Rectal smooth muscle tissue (tissue), 1 donor: ENCODE results near the gene LRMDA.
"Not testable (repeated sequence)": the region's sequence is repeated elsewhere in the genome, so short reads cannot be mapped to it uniquely, and the experiment has no call there.

Source experiments
- H3K27ac ChIP-seq: one replicate; pipeline ENCODE4 v1.7.0; 2013; ENCODE audit warnings: low read depth, low read length, inconsistent platforms
- H3K27me3 ChIP-seq: one replicate; pipeline ENCODE4 v1.7.0; 2013; ENCODE audit warnings: low read length; ENCODE audit not compliant: control insufficient read depth, insufficient read depth
- H3K36me3 ChIP-seq: one replicate; pipeline ENCODE4 v1.7.0; 2013; ENCODE audit warnings: low read length; ENCODE audit not compliant: control insufficient read depth, insufficient read depth
- H3K4me1 ChIP-seq: one replicate; pipeline ENCODE4 v1.7.0; 2013; ENCODE audit warnings: low read length; ENCODE audit not compliant: control insufficient read depth, insufficient read depth
- H3K4me3 ChIP-seq: one replicate; pipeline ENCODE4 v1.7.0; 2013; ENCODE audit warnings: low read length
- H3K9ac ChIP-seq: one replicate; pipeline ENCODE4 v1.7.0; 2013; ENCODE audit warnings: low read length

Gene LRMDA

DNA sequence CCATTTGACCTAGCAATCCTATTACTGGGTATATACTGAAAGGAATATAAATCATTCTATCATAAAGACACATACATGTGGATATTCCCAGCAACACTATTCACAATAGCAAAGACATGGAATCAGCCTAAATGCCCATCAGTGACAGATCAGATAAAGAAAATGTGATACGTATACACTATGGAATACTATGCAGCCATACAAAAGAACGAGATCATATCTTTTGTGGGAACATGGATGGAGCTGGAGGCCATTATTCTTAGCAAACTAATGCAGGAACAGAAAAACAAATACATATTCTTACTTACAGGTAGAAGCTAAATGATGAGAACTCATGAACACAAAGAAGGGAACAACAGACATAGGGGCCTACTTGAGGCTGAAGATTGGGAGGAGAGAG is 629.6 kb downstream of the LRMDA start:
- not testable (repeated sequence) for H3K27me3 ChIP-seq, H3K36me3 ChIP-seq, H3K9ac ChIP-seq, H3K27ac ChIP-seq, H3K4me3 ChIP-seq, H3K4me1 ChIP-seq

DNA sequence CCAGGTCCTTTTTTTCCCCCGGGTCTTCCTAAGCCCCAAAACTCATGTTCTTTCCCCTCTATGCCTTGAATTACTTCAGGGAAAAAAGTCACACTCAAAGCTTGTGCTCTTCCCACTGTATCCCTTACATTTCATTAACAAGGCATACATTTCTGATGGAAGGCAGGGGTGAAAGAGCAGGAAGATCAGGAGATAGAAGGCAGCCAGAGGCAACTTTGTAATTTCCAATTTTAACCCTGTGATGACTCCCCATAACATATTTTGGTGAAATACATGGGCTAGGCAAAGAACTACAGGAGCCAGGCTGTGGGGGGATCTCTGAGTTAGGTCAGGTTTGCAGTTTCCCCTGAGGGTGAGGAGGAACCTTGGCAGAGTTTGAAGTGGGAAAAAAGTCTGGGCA is 635.0 kb downstream of the LRMDA start:
- Histone ChIP-seq H3K27me3 (no peaks in the 10 kb centered on the region), H3K4me3 (no peak overlapping the region), H3K4me1 (peaks cover 10% of the 10 kb centered on the region), H3K27ac (no peak overlapping the region), H3K9ac (no peak overlapping the region), H3K36me3 (no peaks in the 10 kb centered on the region)

DNA sequence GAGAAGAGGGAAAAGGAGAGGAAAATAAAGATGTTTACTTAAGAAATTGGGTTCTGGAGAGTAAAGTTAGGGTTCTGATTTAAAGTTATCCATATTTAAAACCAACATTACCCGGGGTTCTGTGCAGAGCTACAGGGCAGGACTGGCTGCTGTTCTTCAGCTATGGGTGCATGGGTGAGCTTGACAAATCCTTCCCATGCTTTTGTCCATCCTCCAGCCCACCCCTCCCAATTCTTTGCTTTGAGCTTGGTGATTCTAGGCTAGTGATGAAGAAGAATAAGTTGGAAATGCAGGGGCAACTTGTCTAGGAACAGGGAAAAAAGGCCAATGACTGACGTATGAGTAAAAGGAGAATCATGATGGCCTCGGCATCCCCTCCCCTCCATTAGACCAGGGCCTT is 636.0 kb downstream of the LRMDA start:
- H3K4me3 ChIP-seq, result no peak overlapping the region
- peaks cover 10% of the 10 kb centered on the region for H3K4me1 ChIP-seq
- H3K9ac ChIP-seq, result no peak overlapping the region
- H3K27ac ChIP-seq, result no peak overlapping the region
- no peaks in the 10 kb centered on the region for H3K27me3 ChIP-seq
- no peaks in the 10 kb centered on the region for H3K36me3 ChIP-seq

DNA sequence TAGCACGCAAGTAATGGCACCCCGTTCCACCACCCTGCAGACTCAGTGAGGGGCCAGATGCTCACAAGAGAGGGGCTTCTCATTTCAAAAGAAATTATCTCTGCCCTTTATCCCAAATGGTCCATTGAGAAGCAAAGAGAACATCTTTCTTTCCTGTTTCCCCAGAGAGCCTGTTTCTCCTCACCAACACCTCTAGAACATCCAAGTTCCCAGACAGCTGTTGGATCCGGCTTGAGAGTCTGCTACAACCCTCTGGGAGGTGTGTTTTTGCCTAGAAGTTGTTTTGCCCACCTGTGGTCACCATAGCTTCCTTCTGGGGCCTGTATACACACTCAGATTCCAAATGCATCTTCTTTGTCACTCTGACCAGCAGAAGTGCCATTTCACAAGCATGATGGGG is 637.4 kb downstream of the LRMDA start:
- Histone ChIP-seq H3K27ac (no peak overlapping the region), H3K4me1 (peaks cover 13% of the 10 kb centered on the region), H3K36me3 (no peaks in the 10 kb centered on the region), H3K4me3 (no peak overlapping the region), H3K27me3 (no peaks in the 10 kb centered on the region), H3K9ac (no peak overlapping the region)

DNA sequence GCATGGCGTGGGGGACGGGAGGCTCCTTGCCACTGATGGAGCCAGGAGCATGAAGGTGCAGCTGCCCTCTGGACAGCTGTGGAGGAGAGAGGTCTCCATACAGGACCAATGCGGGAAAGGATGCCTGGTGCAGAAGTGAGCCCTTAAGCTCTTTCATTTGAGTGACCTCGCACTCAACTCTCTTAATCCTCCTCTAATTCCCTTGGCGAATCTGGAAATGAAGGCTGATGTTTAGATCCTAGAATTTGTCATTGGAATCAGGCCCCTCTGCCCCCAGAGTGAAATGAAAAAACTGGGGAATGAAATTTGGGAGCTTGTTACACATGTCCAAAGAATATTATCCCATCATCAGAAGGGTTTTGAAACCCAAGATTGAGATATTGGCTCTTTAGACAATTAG is 639.5 kb downstream of the LRMDA start:
- Histone ChIP-seq H3K27ac (no peak overlapping the region), H3K4me3 (no peak overlapping the region), H3K9ac (no peak overlapping the region), H3K4me1 (peaks cover 13% of the 10 kb centered on the region), H3K27me3 (no peaks in the 10 kb centered on the region), H3K36me3 (no peaks in the 10 kb centered on the region)

DNA sequence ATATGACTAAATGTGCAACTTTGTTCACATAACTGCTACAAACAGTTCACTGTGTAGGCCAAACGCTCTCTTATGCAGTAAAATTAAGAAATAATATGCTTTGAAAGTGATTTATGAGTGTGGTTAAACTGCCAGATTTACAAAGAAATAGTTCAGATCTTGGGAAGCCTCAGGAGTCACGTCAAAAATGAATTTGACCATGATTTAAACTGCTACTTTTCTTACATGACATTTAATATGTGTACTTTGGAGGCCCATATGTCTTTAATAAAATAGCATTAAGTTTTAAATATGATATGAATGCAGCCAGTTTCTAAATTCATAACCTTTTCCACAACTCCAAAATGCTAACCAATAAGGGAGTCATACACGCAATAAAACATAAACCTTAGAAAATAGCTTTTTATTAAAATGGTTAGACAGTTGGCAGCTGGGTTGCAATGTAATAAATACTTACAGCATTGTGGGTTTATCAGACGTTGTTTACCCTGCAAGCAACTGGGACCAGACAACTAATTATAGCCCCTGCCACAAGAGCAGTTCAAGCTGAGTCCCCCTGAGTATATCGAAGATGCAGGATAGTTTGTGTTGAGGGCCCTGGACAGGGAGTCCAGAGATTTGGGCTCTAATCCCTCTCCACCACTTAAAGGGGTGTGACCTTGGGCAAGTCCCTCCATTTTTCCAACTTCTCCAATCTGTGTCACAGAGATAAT is 640.4 kb downstream of the LRMDA start:
- no peak overlapping the region for H3K9ac ChIP-seq
- H3K4me1 ChIP-seq, result peaks cover 13% of the 10 kb centered on the region
- no peaks in the 10 kb centered on the region for H3K36me3 ChIP-seq
- no peak overlapping the region for H3K27ac ChIP-seq
- no peak overlapping the region for H3K4me3 ChIP-seq
- no peaks in the 10 kb centered on the region for H3K27me3 ChIP-seq

DNA sequence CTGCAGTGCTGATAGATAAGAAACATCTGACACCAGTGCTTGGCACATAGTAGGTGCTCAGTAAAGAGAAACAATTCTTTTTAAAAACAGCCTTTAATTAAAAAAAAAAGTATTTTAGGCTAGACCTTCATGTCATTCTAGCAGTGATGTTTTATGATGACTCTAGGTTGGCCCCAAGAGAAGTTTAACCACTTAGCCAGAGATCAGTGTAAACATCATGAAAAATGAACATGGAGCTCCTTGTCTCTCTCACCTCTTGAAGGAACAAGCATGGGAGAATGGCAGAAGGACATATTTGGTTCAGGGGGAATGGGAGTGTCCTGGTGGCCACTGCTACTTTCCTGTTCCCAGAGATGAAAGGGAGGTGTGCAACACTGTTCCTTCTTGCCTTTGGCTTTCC is 641.0 kb downstream of the LRMDA start:
- no peaks in the 10 kb centered on the region for H3K27me3 ChIP-seq

DNA sequence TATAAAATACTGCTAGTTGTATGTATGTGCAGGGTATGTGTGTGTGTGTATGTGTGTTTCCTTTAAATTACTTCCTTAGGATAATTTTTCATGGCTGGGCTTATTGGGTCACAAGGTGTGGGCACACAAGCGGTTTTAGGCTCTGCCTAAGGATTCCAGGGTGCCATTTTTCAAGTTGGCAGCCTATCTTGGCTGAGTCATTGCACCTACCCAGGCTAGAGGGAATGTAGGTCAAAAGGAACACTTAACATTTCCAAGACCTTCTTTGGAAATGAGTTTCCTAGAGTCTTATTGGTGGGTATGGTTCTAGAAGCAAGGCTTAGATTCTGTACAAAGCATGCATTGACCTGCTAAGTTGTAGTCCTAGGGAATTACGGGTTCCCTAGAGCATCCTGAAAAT is 642.1 kb downstream of the LRMDA start:
- peaks cover 13% of the 10 kb centered on the region for H3K4me1 ChIP-seq
- H3K4me3 ChIP-seq, result no peak overlapping the region
- H3K9ac ChIP-seq, result no peak overlapping the region
- H3K36me3 ChIP-seq, result no peaks in the 10 kb centered on the region
- H3K27ac ChIP-seq, result no peak overlapping the region
- H3K27me3 ChIP-seq, result no peaks in the 10 kb centered on the region

More for the DNA sequence above, 641.0 kb downstream of the LRMDA start:
- Histone ChIP-seq H3K27ac (no peak overlapping the region), H3K4me3 (no peak overlapping the region), H3K9ac (no peak overlapping the region), H3K4me1 (peaks cover 13% of the 10 kb centered on the region), H3K36me3 (no peaks in the 10 kb centered on the region)

DNA sequence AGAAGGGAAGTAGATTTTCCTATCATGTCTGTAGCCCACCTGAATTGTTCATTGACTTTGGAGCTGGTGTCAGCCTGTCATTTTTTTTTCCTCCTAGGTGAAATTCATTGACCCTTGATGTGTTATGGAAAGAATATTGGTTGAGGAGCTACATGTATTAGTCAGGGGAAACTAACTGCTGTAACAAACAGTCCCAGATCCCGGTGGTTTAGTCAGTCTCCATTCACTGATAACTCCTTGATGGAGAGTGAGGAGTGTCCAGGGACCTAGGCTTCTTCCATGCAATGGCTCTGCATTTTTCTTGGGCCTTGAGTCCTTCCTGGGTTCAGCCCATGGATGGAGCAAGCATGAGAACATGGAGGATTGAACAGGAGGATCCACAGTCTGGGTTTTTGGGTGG is 643.2 kb downstream of the LRMDA start:
- Histone ChIP-seq H3K9ac (no peak overlapping the region), H3K36me3 (no peaks in the 10 kb centered on the region), H3K4me1 (peaks cover 13% of the 10 kb centered on the region), H3K4me3 (no peak overlapping the region), H3K27me3 (no peaks in the 10 kb centered on the region), H3K27ac (no peak overlapping the region)

DNA sequence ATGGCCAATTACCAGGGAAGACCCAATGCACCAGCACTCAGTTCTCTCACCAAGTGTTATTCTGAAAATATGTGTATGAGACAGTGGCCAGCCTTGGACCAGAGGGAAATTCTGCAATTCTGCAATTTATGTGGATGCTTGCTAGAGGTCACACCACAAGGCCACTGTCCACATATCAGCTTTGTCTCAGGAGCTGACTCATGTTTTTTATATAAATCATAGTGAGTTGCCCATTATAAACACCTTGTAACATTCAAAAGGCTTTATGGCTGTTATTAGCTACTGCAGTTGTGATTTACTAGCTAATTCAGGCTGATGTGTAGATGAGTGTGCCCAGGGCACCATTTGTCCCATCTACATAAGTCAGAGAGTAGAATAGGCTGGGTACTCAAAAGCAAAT is 649.0 kb downstream of the LRMDA start:
- no peak overlapping the region for H3K4me3 ChIP-seq
- H3K4me1 ChIP-seq, result no peaks in the 10 kb centered on the region
- H3K9ac ChIP-seq, result no peak overlapping the region
- H3K27ac ChIP-seq, result no peak overlapping the region
- H3K36me3 ChIP-seq, result no peaks in the 10 kb centered on the region
- no peaks in the 10 kb centered on the region for H3K27me3 ChIP-seq

DNA sequence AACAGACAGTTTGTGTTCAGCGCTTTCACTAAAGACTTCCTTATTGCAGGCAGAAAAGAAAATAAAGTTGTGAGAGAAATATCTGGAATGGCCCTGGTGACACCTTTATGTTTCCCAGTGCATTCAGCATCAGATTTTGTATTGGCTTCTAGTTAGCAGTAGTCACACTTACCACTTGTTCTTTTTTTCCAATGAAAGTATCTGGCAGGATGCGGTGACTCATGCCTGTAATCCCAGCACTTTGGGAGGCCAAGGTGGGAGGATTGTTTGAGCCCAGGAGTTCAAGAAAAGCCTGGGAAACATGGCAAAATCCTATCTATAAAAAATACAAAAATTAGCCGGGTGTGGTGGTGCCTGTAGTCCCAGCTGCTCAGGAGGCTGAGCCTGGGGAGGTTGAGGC is 649.6 kb downstream of the LRMDA start:
- Histone ChIP-seq H3K36me3 (no peaks in the 10 kb centered on the region), H3K4me3 (no peak overlapping the region), H3K9ac (no peak overlapping the region), H3K4me1 (peaks cover 5% of the 10 kb centered on the region), H3K27ac (no peak overlapping the region), H3K27me3 (no peaks in the 10 kb centered on the region)

DNA sequence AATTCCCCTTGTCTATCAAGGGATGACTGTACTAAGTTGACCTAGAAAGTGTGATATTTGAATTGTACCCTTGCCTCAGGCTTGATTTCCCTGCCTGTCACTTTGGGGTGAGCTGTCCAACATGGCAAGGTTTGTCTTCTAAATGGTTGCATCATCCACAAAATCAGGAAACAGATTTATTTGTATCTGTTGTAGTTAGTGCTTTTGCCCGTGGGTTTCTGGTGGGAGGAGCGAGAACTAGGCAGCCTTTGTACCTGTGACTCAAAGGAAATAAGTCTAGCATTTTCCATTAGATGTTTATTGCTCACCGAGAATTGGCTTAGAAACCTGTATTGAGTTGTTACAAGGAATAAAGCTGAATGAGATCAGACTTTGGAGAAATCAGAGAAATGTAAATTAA is 650.8 kb downstream of the LRMDA start:
- Histone ChIP-seq H3K27ac (no peak overlapping the region), H3K9ac (no peak overlapping the region)

DNA sequence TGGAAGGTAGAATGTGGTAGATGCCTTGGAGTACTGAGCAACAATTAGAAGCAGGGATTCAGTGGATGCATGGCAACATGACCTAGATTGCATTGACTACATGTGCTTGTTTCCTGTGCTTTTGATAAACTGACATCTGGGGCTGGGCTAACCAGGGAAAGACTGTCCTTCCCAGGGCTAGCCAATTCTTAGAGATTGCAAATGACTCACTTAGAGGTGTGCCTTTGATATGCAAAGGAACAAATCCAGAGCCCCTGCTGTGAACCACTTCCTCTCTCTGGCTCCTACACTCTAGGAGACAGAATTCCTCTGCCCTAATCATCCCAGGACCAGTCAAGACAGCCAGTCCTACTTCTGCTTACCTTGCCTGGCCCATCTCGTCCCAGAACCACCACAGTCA is 651.5 kb downstream of the LRMDA start:
- Histone ChIP-seq H3K36me3 (no peaks in the 10 kb centered on the region), H3K4me3 (no peak overlapping the region), H3K9ac (no peak overlapping the region), H3K27me3 (no peaks in the 10 kb centered on the region), H3K27ac (no peak overlapping the region), H3K4me1 (peaks cover 11% of the 10 kb centered on the region)

More for the DNA sequence above, 650.8 kb downstream of the LRMDA start:
- Histone ChIP-seq H3K27me3 (no peaks in the 10 kb centered on the region), H3K4me3 (no peak overlapping the region), H3K36me3 (no peaks in the 10 kb centered on the region), H3K4me1 (peaks cover 11% of the 10 kb centered on the region)
